T-cell (primary cell): ENCODE data around the gene SSBP3. TPM values are rescaled to one million over a fixed set of nuclear protein-coding genes. Genes with fewer than 3 reads are reported as not detected.

Experiments
- ATAC-seq, 4 experiments: fragments of 200-7000 bp in 3 of 4; fragments of 150-1000 bp in 1 of 4; cut with Tn5 transposase; replicated peaks in 1 of 4; 1 replicate in 3 of 4; 2 replicates in 1 of 4; pipeline ENCODE4 v1.10.0; 2021; ENCODE audit warnings: moderate library complexity in 3 of 4, mild to moderate bottlenecking in 2 of 4, moderate number of reproducible peaks in 1 of 4
- CTCF ChIA-PET, 2 donors: fragments of 300-600 bp; sonication (Branson Sonifier 250); formaldehyde crosslinking; loops; one replicate each; lab custom pipeline; 2022; ENCODE audit warnings: antibody characterized with exemption in 2 of 2; lab: Charles Lee
- POLR2A ChIA-PET, 2 donors: fragments of 300-600 bp; sonication (Branson Sonifier 250); formaldehyde crosslinking; loops; one replicate each; lab custom pipeline; 2022; ENCODE audit warnings: antibody characterized with exemption in 2 of 2; lab: Charles Lee
- DNase-seq, 35 experiments: peaks; one replicate each; pipeline versions ENCODE4 v3.0.0 to v3.0.0-alpha.2; 2013 to 2023
- H3K27ac ChIP-seq: one replicate; pipeline ENCODE4 v1.5.1; 2013; ENCODE audit warnings: low read length
- H3K27me3 ChIP-seq, 2 experiments: replicated peaks in 1 of 2; 1 replicate in 1 of 2; 2 replicates in 1 of 2; pipeline versions ENCODE4 v1.6.1 to v1.7.0; 2013; ENCODE audit warnings: low read length in 1 of 2, mixed read lengths in 1 of 2; ENCODE audit not compliant: control insufficient read depth in 2 of 2, insufficient read depth in 2 of 2; ENCODE audit errors: extremely low read depth in 1 of 2
- H3K36me3 ChIP-seq, 2 donors: 1 replicate in 1 of 2; 2 replicates in 1 of 2; pipeline versions ENCODE4 v1.6.1 to v1.7.0; 2013; ENCODE audit warnings: low read length in 1 of 2; ENCODE audit not compliant: control insufficient read depth in 2 of 2, insufficient read depth in 1 of 2; ENCODE audit errors: extremely low read depth in 1 of 2
- H3K4me1 ChIP-seq, 2 experiments: 1 replicate in 1 of 2; 2 replicates in 1 of 2; pipeline versions ENCODE4 v1.6.1 to v1.7.0; 2013; ENCODE audit warnings: low read length in 2 of 2, mixed read lengths in 1 of 2; ENCODE audit not compliant: insufficient read depth in 2 of 2, control insufficient read depth in 1 of 2; ENCODE audit errors: extremely low read depth in 1 of 2
- H3K4me3 ChIP-seq, 2 donors: 1 replicate in 1 of 2; 2 replicates in 1 of 2; pipeline versions ENCODE4 v1.5.1 to v1.7.0; 2013; ENCODE audit warnings: mild to moderate bottlenecking in 2 of 2, low read length in 1 of 2, moderate library complexity in 1 of 2; ENCODE audit not compliant: control insufficient read depth in 1 of 2; ENCODE audit errors: extremely low read depth in 1 of 2
- H3K9me3 ChIP-seq: 2 replicates; pipeline ENCODE4 v1.7.0; 2013
- H3K27ac Mint-ChIP-seq, 2 donors: one replicate each; pipeline ENCODE4 v1.8.0; 2020 to 2021; ENCODE audit warnings: mild to moderate bottlenecking in 2 of 2, mixed read lengths in 2 of 2
- H3K27me3 Mint-ChIP-seq, 2 donors: one replicate each; pipeline ENCODE4 v1.8.0; 2021 to 2022; ENCODE audit warnings: mixed read lengths in 2 of 2
- H3K36me3 Mint-ChIP-seq: one replicate; pipeline ENCODE4 v1.8.0; 2021; ENCODE audit warnings: mixed read lengths
- H3K4me1 Mint-ChIP-seq, 3 donors: one replicate each; pipeline ENCODE4 v1.8.0; 2020 to 2022; ENCODE audit warnings: mixed read lengths in 3 of 3, mild to moderate bottlenecking in 1 of 3
- H3K4me3 Mint-ChIP-seq, 3 donors: one replicate each; pipeline ENCODE4 v1.8.0; 2020 to 2022; ENCODE audit warnings: mild to moderate bottlenecking in 3 of 3, mixed read lengths in 3 of 3, moderate library complexity in 3 of 3
- H3K9me3 Mint-ChIP-seq, 3 donors: one replicate each; pipeline ENCODE4 v1.8.0; 2020 to 2022; ENCODE audit warnings: mixed read lengths in 3 of 3
- WGBS: methylation state at CpG from one replicate; pipeline ENCODE4 v1.1.5; 2013; ENCODE audit warnings: missing lambda C conversion rate; ENCODE audit not compliant: insufficient coverage; 5-methylcytosine and 5-hydroxymethylcytosine counted together
- total RNA-seq, 35 experiments: library from RNA in 6 of 35; stranded (reverse) in 6 of 35; fragments of 120-200 nt in 1 of 35; gene quantifications; one replicate each; pipeline versions ENCODE4 v1.2.1 to v1.2.4 and lab custom pipeline; 2013 to 2026

SSBP3 gene
- total RNA-seq, 5 donors from 2014 or later (not counting 1 experiment from before 2014, with no cell fraction given): 51.5 to 84.5 (median 69.2) TPM

- no peak overlapping the region for H3K27ac ChIP-seq
- ATAC-seq (no peak), DNase-seq (no peak)
- CTCF ChIA-PET: no interaction called here
- WGBS: 85% methylated on average over 6 of the region's 14 CpGs
- H3K9me3 Mint-ChIP-seq: no peaks in the 10 kb centered on the region
- peaks cover 77 to 93% (median 82%) of the 10 kb centered on the region in 3 donors for H3K4me1 Mint-ChIP-seq
- peak overlapping the region in 1 of 2 donors; percentile 28 for H3K27ac Mint-ChIP-seq
- H3K36me3 Mint-ChIP-seq: no peaks in the 10 kb centered on the region
- H3K4me1 ChIP-seq: peaks cover 2 to 61% of the 10 kb centered on the region in 2 experiments
- no peaks in the 10 kb centered on the region for H3K27me3 Mint-ChIP-seq
- H3K36me3 ChIP-seq: peaks cover 7% of the 10 kb centered on the region in 2 donors
- no peak overlapping the region for H3K4me3 Mint-ChIP-seq
- POLR2A ChIA-PET: no interaction called here
- no peaks in the 10 kb centered on the region for H3K9me3 ChIP-seq
- H3K27me3 ChIP-seq: no peaks in the 10 kb centered on the region
- H3K4me3 ChIP-seq: no peak overlapping the region
Measured at GRCh38 chr1:54327386-54328065, 78.7 kb downstream of the SSBP3 start.

DNA sequence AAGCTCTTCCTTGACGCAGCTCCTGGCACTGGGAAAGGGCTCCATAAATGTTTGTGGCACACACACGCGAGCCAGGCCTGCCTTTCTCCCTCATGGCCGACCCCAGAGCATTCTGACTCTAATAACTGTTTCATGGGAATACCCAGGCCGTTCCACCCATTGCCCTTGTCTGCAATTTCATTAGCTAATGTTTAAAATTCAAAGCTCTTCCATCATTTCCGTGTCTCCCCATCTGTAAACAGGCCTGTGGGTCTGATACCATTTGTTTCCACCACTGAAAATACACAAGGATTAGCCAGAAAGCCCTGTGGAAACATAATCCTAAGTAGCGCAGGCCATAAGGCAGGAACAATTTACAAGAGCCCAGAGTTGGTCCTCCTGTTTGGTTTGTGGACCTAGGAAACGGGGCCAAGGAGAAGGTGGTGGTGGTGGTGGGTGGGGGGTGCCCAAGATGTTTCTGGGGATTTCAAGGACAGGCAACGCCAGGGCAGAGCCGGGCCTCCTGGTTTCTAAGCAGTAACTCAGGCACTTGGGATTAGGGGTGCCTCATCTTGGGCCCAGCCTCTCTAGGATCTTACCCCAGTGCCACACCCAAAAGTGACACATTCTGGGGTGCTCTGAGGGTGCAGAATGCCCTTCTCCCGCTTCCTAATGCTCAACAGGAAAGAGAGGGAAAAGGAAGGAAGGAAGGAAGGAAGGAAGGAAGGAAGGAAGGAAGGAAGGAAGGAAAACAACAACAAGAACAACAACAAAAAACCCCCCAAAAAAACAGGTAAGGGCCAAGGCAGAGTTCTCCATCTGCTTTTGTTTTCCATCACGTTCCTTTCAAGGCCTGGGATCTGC lies 79.4 kb downstream of the SSBP3 start:
- Mint-ChIP-seq H3K36me3 (no peaks in the 10 kb centered on the region), H3K27ac (no peak overlapping the region), H3K4me3 (no peak overlapping the region), H3K9me3 (no peaks in the 10 kb centered on the region), H3K4me1 (peaks cover 77 to 93% (median 80%) of the 10 kb centered on the region in 3 donors), H3K27me3 (no peaks in the 10 kb centered on the region)
- ChIA-PET CTCF (no interaction called here), POLR2A (no interaction called here)
- peaks cover 7% of the 10 kb centered on the region in 2 donors for H3K36me3 ChIP-seq
- H3K4me1 ChIP-seq: peaks cover 2 to 59% of the 10 kb centered on the region in 2 experiments
- 91% methylated on average over 9 of the region's 12 CpGs for WGBS
- H3K27me3 ChIP-seq: no peaks in the 10 kb centered on the region
- no peak for ATAC-seq
- no peak for DNase-seq
- no peaks in the 10 kb centered on the region for H3K9me3 ChIP-seq
- no peak overlapping the region for H3K27ac ChIP-seq
- no peak overlapping the region for H3K4me3 ChIP-seq

GRCh38 chr1:54325703-54326461 lies 80.3 kb downstream of the SSBP3 start:
- ATAC-seq (no peak), DNase-seq (no peak)
- ChIA-PET POLR2A (no interaction called here), CTCF (no interaction called here)
- no peak overlapping the region for H3K27ac Mint-ChIP-seq
- peaks cover 2 to 53% of the 10 kb centered on the region in 2 experiments for H3K4me1 ChIP-seq
- 98% methylated on average over 12 of the region's 20 CpGs for WGBS
- H3K27ac ChIP-seq: no peak overlapping the region
- H3K27me3 ChIP-seq: no peaks in the 10 kb centered on the region
- H3K27me3 Mint-ChIP-seq: no peaks in the 10 kb centered on the region
- H3K9me3 Mint-ChIP-seq: no peaks in the 10 kb centered on the region
- H3K4me3 Mint-ChIP-seq: no peak overlapping the region
- no peak overlapping the region for H3K4me3 ChIP-seq
- no peaks in the 10 kb centered on the region for H3K9me3 ChIP-seq
- H3K36me3 ChIP-seq: peaks cover 4 to 7% of the 10 kb centered on the region in 2 donors
- H3K36me3 Mint-ChIP-seq: peaks cover under 1% of the 10 kb centered on the region
- peaks cover 73 to 90% (median 74%) of the 10 kb centered on the region in 3 donors for H3K4me1 Mint-ChIP-seq

- Histone ChIP-seq H3K27ac (no peak overlapping the region), H3K4me1 (peaks cover 2 to 47% of the 10 kb centered on the region in 2 experiments), H3K9me3 (no peaks in the 10 kb centered on the region), H3K4me3 (no peak overlapping the region), H3K36me3 (peaks cover 4 to 7% of the 10 kb centered on the region in 2 donors), H3K27me3 (no peaks in the 10 kb centered on the region)
- no peaks in the 10 kb centered on the region for H3K9me3 Mint-ChIP-seq
- peaks cover 4% of the 10 kb centered on the region for H3K36me3 Mint-ChIP-seq
- no peaks in the 10 kb centered on the region for H3K27me3 Mint-ChIP-seq
- H3K4me1 Mint-ChIP-seq: peaks cover 73 to 90% (median 75%) of the 10 kb centered on the region in 3 donors
- H3K27ac Mint-ChIP-seq: peak overlapping the region in 1 of 2 donors; percentile 74
- ATAC-seq (no peak), DNase-seq (no peak)
- ChIA-PET POLR2A (no interaction called here), CTCF (no interaction called here)
- no peak overlapping the region for H3K4me3 Mint-ChIP-seq
- no CpG with 5 or more reads among the region's 2 CpGs for WGBS
Measured at GRCh38 chr1:54325284-54325683, 80.9 kb downstream of the SSBP3 start.

- H3K27me3 ChIP-seq: no peaks in the 10 kb centered on the region
- no peaks in the 10 kb centered on the region for H3K27me3 Mint-ChIP-seq
- no peaks in the 10 kb centered on the region for H3K9me3 ChIP-seq
- peak overlapping the region in 1 of 2 donors; percentile 74 for H3K27ac Mint-ChIP-seq
- H3K4me1 ChIP-seq: peaks cover 2 to 42% of the 10 kb centered on the region in 2 experiments
- ChIA-PET POLR2A (no interaction called here), CTCF (no interaction called here)
- ATAC-seq (no peak), DNase-seq (no peak)
- H3K4me3 ChIP-seq: no peak overlapping the region
- H3K36me3 ChIP-seq: peaks cover 5 to 7% of the 10 kb centered on the region in 2 donors
- no peak overlapping the region for H3K27ac ChIP-seq
- peaks cover 72 to 88% (median 73%) of the 10 kb centered on the region in 3 donors for H3K4me1 Mint-ChIP-seq
- H3K9me3 Mint-ChIP-seq: no peaks in the 10 kb centered on the region
- H3K4me3 Mint-ChIP-seq: no peak overlapping the region
- 81% methylated on average over 17 of the region's 19 CpGs for WGBS
- H3K36me3 Mint-ChIP-seq: peaks cover 4% of the 10 kb centered on the region
Measured at GRCh38 chr1:54324251-54325140, 81.7 kb downstream of the SSBP3 start.
